ENCODE results near the gene VPS13C.

DNA sequence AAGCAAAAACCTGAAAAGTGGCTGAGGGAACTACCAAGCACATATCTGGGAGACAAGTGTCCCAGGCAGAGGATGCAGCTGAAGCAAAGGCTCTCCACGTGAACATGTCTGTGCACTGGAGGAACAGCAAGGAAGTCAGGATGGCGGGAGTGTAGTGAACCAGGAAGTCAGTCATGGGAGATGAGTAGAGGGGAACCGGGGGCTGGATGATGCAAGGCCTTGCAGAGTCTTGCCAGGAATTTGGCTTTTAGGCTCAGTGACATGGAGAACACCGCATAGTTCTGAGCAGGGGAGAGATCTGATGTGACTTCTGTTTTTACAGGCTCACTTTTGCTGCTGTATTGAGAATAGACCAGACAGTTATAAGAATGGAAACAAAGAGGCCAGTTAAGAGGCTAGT is 25.5 kb upstream of the VPS13C start:
- TF ChIP-seq CTCF (IDR thresholded peaks at IDR 0.05) (no peak), POLR2A (IDR thresholded peaks at IDR 0.05) (no peak)

Measured in esophagus squamous epithelium (tissue), 4 donors.